GM13977 (cell line): Measurements from ENCODE around the gene PDE4D.
"Not testable (repeated sequence)": the region's sequence is repeated elsewhere in the genome, so short reads cannot be mapped to it uniquely, and the experiment has no call there.

Experiments
- DNase-seq: peaks from one replicate; pipeline ENCODE4 v3.0.0; 2012; ENCODE audit warnings: low spot score
- CTCF ChIP-seq: IDR thresholded peaks from 2 replicates; pipeline ENCODE4 v1.5.1; 2012; ENCODE audit warnings: mild to moderate bottlenecking, control low read depth; ENCODE audit not compliant: insufficient read depth; ENCODE audit errors: extremely low read depth, missing control alignments
- in situ Hi-C: fragments of 300-500 bp; cut with MboI; formaldehyde crosslinking; loops from one replicate; pipeline ENCODE4 v1.12.0; 2022; ENCODE audit warnings: low sequenced_read_pairs, low pct_unique_long_range_greater_than_20kb, mixed read lengths, inconsistent platforms; ENCODE audit not compliant: unreplicated experiment

Gene PDE4D

GRCh38 chr5:59582746-59583145, 310.8 kb downstream of the PDE4D start:
- no peak for DNase-seq
- in situ Hi-C loops = no loop called here
- TF ChIP-seq CTCF = no peak

DNA sequence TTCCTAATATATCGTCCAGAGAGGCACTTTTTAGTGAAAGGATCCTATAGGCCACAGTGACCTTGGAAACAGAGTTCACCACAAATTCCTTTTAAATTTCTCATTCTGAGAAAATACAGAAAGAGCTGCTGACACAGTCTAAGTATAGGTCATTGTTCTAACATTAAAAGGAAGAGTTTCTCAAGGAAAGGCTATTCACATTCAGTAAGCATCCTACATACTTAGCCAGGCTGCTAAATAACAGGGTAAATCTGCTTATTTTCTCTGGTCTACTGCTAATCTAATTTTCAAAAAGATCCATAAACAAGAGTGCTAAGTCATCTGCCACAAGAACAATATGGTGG, 313.7 kb downstream of the PDE4D start:
- no peak for DNase-seq
- in situ Hi-C loops = no loop called here
- TF ChIP-seq CTCF = no peak

DNA sequence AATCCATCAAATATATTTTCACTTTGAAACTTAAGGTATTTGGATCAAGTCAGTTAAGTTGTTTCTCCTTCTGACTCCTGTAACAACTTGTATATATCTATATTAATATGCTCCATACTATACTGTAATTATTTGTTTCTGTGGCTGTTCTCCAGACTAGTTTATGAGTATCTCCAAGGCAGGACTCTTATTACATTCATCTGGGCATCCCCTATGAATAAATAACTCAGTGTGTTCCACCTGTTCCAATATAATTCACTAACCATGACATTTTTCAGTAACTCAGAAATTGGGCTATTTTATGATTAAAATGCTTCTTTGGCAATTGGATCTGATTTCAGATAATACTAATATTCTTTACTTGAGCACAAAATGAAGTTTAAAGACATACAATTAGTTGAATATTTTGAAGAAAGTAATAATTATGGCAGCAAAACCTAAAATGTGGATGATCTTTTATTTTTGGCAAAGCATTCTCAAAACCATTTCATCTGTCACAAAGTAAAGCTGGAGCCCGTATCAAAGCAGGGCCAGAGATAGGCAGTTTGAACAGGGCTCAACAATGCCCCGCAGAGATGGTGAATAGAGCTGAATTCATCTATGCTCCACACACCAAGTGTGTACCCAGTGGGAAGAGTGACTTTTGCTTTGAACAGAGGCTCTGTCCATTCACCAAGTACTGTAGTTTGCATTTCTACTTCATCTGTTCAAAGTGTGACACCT, 314.3 kb downstream of the PDE4D start:
- in situ Hi-C loops = no loop called here
- no peak for DNase-seq
- no peak for TF ChIP-seq CTCF

DNA sequence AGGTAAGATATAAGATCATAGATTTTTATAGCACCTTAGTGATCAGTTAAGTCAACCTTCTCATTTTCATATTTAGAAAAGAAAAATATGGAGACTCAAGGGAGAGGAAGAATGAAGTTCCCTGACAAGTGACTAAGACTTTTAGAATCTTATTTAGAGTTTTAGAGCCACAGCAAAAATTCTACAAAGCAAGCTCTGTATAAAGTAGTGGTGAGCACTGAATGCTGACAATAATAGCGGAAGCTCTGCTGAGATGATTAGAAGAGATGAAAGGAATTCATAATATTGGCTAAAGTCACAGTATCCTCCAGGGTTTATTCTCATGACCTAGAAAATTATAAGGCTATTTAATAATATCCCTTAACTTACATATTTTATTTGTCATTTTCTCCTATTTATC, 316.0 kb downstream of the PDE4D start:
- in situ Hi-C loops = no loop called here
- no peak for TF ChIP-seq CTCF
- no peak for DNase-seq

DNA sequence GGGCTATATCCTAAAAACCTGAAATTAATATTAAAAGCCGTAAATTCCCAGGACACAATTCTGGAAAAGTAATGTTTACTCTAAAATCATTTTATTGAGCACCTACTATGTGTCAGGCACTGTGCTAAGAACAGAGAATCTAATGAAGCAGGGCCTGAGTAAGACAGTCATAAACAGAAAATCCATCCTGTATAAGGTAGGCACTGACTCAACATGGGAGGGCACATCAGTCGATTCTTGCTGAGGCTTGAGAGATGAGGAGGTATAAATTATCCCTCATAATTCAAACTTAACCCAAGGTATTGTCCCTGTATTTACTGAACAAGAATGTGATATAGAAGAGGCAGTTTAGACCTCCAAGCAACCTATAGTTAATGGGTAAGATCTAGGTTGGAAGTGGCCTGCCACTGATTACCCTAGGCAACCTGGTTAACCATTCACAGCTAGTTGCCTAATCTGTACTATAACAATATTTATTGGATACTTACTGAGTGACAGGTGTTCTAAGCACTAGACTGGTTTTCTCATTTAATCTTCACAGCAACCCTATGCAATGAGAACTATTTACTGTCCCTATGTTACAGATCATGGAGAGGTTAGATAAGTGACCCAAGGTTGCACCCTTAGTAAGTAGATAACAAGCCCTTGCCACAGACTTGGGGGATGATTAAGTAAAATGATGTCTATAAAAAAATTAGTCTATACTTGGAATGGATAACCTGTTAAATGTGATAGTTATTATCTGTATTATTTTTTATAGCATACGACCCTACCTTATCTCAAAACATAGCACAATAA, 317.7 kb downstream of the PDE4D start:
- TF ChIP-seq CTCF = no peak
- no peak for DNase-seq
- in situ Hi-C loops = no loop called here

DNA sequence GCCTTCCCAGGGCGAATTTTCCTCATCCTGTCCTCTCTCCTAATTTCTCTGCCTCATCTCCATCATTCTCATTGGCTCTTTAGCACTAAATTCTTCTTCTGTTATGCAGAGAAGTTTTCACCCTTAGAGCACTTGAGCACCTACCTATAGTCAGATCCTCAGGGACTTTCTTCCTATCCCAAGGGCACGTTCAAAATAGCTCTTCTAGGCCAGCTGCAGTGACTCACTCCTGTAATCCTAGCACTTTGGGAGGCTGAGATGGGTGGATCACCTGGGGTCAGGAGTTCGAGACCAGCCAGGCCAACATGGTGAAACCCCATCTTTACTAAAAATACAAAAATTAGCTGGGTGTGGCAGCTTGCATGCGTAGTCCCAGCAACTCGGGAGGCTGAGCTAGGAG, 320.0 kb downstream of the PDE4D start:
- DNase-seq, in situ Hi-C loops: not testable (repeated sequence)

DNA sequence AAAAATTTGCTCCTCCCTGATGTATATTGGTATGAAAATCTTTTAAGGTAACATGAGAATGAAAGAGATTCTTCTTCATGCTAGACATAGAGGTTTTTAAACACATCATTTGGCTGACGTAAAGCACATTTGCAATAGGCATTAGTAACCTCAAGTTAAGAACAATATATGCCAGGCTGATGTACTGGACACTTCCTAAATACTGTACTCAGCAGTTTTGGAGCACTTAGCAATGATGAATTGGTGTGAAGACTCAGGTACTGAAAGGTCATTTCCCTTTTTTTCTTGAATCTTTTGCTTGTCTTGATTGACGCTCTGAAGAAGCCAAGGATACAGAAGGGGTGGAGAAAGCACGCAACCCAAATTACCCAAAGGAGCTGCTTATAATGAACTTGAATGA, 322.5 kb downstream of the PDE4D start:
- no peak for TF ChIP-seq CTCF
- no peak for DNase-seq
- in situ Hi-C loops = no loop called here
